ENCODE data around the gene MDGA2. TPM values are rescaled to one million over a fixed set of nuclear protein-coding genes. Genes with fewer than 3 reads are reported as not detected.

MDGA2 gene
- total and polyA plus RNA-seq, 2 of the 8 experiments (the other 6 are each of a cell fraction or from before 2014, with no cell fraction given): 0.11 to 0.69 TPM

GRCh38 chr14:47660158-47660557, 15.2 kb downstream of the MDGA2 start:
- 92% methylated on average over 2 of the region's 2 CpGs; no CpG with 5 or more reads in 1 of the 2 experiments for WGBS, 2 experiments (ENCODE audit: extremely low coverage in 1 of 2, insufficient coverage in 1 of 2, insufficient read length in 1 of 2, insufficient replicate concordance in 2 of 2, low coverage in 1 of 2, low lambda C conversion rate in 2 of 2, missing lambda C conversion rate in 1 of 2)
- no peaks in the 10 kb centered on the region for H3K36me3 ChIP-seq (ENCODE audit: control insufficient read depth in 2 of 4, insufficient read depth in 4 of 4, low read length in 3 of 4)
- H3K4me1 ChIP-seq (replicated peaks in 1 of 4; ENCODE audit: control insufficient read depth in 3 of 4, insufficient read depth in 4 of 4, low read length in 3 of 4): no peaks in the 10 kb centered on the region
- no peak overlapping the region for H4K5ac ChIP-seq (ENCODE audit: insufficient read length, low read depth, low read length)
- no peak overlapping the region for H2BK20ac ChIP-seq (ENCODE audit: low read length)
- DNase-seq (ENCODE audit: low read depth in 1 of 2, low spot score in 2 of 2): no peak
- H4K91ac ChIP-seq (replicated peaks; ENCODE audit: insufficient read length, low read length): no peak overlapping the region
- no peak overlapping the region for H3K27ac ChIP-seq (ENCODE audit: low read depth, low read length)
- H2BK15ac ChIP-seq (ENCODE audit: low read length): no peak overlapping the region
- no peak overlapping the region for H2BK5ac ChIP-seq (ENCODE audit: low read depth, low read length)
- CTCF ChIA-PET (ENCODE audit: partially characterized antibody): no interaction called here
- H3K18ac ChIP-seq (ENCODE audit: extremely low read depth, low read length): no peak overlapping the region
- H4K20me1 ChIP-seq (replicated peaks in 1 of 2; ENCODE audit: control insufficient read depth in 1 of 2, insufficient read depth in 2 of 2, low read length in 2 of 2): no peaks in the 10 kb centered on the region
- no peak overlapping the region for H3K4me2 ChIP-seq (ENCODE audit: insufficient read depth in 1 of 2, low read depth in 2 of 2, low read length in 2 of 2)
- H2BK120ac ChIP-seq (replicated peaks; ENCODE audit: low read depth, low read length): no peak overlapping the region
- H3K79me1 ChIP-seq (ENCODE audit: low read depth, low read length): no peaks in the 10 kb centered on the region
- 0 out of 4 replicates have a peak, but pooled peaks cover 0 to under 1% of the 10 kb centered on the region in 2 experiments for H3K9me3 ChIP-seq (ENCODE audit: insufficient read depth in 2 of 2, low read depth in 1 of 2, low read length in 1 of 2)
- no peak overlapping the region for H3K4me3 ChIP-seq (ENCODE audit: extremely low read depth in 1 of 4, insufficient read depth in 2 of 4, low read depth in 3 of 4, low read length in 4 of 4)
- H3K4ac ChIP-seq (replicated peaks; ENCODE audit: insufficient read length, low read depth, low read length): no peak overlapping the region
- H2BK12ac ChIP-seq (ENCODE audit: low read depth, low read length): no peak overlapping the region
- H3K23ac ChIP-seq (ENCODE audit: insufficient read length): no peak overlapping the region
- H3K56ac ChIP-seq (replicated peaks; ENCODE audit: insufficient read length, low read depth, low read length): no peak overlapping the region
- TF ChIP-seq FOSL1 (IDR thresholded peaks at IDR 0.05; ENCODE audit: insufficient read depth, low read depth, low read length) (no peak), TCF12 (IDR thresholded peaks at IDR 0.05; ENCODE audit: low read depth, low read length) (no peak), ZNF274 (IDR thresholded peaks at IDR 0.05; ENCODE audit: borderline replicate concordance, extremely low read depth, low read length) (no peak), CHD2 (IDR thresholded peaks at IDR 0.05; ENCODE audit: low read length) (no peak), BACH1 (IDR thresholded peaks at IDR 0.05; ENCODE audit: low read length) (no peak), POLR2AphosphoS5 (IDR thresholded peaks at IDR 0.05; ENCODE audit: low read depth, low read length) (no peak), TBP (IDR thresholded peaks at IDR 0.05; ENCODE audit: low read depth, low read length) (no peak), TAF1 (IDR thresholded peaks at IDR 0.05; ENCODE audit: low read depth, low read length) (no peak), NRF1 (IDR thresholded peaks at IDR 0.05; ENCODE audit: low read depth, low read length) (no peak), SUZ12 (IDR thresholded peaks at IDR 0.05; ENCODE audit: low read length) (no peak), SP1 (IDR thresholded peaks at IDR 0.05; ENCODE audit: low read depth, low read length) (no peak), CBX5 (IDR thresholded peaks at IDR 0.05; ENCODE audit: low read depth, low read length) (no peak), ASH2L (IDR thresholded peaks at IDR 0.05; ENCODE audit: low read length) (no peak), RBBP5 (IDR thresholded peaks at IDR 0.05; ENCODE audit: borderline replicate concordance, low read depth, low read length) (no peak)
- TF ChIP-seq, protein P1, sequence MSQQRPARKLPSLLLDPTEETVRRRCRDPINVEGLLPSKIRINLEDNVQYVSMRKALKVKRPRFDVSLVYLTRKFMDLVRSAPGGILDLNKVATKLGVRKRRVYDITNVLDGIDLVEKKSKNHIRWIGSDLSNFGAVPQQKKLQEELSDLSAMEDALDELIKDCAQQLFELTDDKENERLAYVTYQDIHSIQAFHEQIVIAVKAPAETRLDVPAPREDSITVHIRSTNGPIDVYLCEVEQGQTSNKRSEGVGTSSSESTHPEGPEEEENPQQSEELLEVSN (IDR thresholded peaks at IDR 0.05): no peak
- no peak overlapping the region for H3K9ac ChIP-seq (replicated peaks in 1 of 4; ENCODE audit: extremely low read depth in 1 of 4, low read depth in 3 of 4, low read length in 3 of 4)
- no peak overlapping the region for H2AFZ ChIP-seq (ENCODE audit: low read length)
- no peaks in the 10 kb centered on the region for H3K23me2 ChIP-seq (ENCODE audit: low read depth, low read length)
- POLR2A ChIA-PET (ENCODE audit: partially characterized antibody): no interaction called here
- H2AK5ac ChIP-seq (ENCODE audit: low read depth, low read length): no peak overlapping the region
- H4K8ac ChIP-seq (ENCODE audit: extremely low read depth, insufficient read depth, low read length): no peak overlapping the region
- H3K14ac ChIP-seq (ENCODE audit: insufficient read length): no peak overlapping the region
- H3K79me2 ChIP-seq (ENCODE audit: control insufficient read depth in 1 of 2, insufficient read depth in 2 of 2, low read length in 2 of 2): no peaks in the 10 kb centered on the region
- H3K27me3 ChIP-seq (replicated peaks in 1 of 4; ENCODE audit: control insufficient read depth in 3 of 4, extremely low read depth in 1 of 4, insufficient read depth in 3 of 4, low read length in 3 of 4): no peaks in the 10 kb centered on the region
- FAIRE-seq: no peak

Data from H1 (cell line).